GM21717 (cell line): ENCODE data around the gene HDAC4.

Experiments used
- ATAC-seq: cut with Tn5 transposase; IDR thresholded peaks from one replicate; pipeline ENCODE4 v1.9.1; 2021; ENCODE audit warnings: mild to moderate bottlenecking, moderate library complexity; ENCODE audit not compliant: unreplicated experiment

Gene HDAC4

DNA sequence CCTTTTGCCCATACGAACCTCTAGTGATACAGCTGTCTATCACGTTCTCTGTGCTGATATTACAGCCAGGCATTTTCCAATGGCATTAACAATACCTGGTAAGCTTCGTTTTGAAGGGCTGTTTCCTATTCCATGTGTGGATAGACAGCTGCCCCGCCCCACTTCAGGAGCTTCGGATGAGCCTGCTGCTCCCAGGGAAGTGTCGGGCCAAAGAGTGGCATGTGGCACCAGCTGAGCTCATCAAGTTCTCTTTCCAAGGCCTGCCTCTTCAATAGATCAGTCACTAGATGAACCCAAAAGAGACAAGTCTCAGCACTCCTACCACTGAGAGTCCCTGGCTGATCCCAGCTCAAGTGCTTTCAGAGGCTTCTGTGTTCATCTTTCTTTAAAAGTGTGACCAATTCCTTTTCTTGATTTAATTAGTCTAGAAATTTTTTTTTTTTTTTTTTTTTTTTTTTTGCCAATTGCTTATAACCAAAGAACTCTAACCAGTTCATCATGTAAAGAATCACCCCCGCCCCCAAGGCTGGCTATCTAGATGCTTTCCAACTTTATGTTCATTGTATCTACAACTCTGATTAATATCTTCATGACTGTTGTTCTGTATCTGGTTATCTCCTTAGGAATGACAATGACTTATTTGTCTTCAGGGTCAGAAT lies 46.6 kb downstream of the HDAC4 start:
- ATAC-seq, result no peak

DNA sequence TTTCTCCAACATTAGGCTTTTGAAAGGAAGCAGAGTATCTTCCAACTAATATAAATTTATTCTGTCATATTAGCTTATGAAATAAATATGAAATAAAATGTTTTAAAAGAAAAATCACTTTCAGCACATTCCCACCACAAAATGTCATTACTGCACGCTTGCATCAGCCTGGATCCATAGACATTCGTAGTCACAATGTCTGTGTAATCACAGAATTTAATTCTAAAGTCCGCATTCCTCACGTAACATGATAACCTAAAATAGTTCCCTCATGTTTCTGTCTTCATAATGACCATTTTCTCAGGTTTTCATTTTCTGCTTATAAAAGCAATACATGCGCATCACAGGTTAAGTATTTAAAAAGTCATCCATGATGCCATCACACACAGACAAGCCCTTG lies 47.1 kb downstream of the HDAC4 start:
- no peak for ATAC-seq

DNA sequence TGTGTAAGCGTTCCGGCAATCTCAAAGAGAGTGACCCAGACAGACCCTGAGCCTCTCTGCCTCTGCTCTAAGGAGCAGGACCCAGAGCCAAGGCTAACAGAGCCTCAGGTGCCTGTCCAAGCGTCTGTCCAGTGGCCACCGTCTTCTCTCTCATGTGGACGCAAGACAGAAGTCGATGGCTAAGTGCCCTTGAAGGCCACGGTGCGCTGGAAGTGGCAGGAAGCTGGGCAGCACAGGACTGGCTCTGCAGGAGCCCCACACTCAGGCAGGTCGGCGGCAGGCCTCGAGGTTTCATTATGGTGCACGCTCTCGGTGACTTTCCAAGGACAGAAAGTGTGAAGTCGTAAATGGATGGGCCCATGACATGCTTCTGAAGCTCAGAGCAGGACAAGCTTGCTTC lies 49.1 kb downstream of the HDAC4 start:
- no peak for ATAC-seq

DNA sequence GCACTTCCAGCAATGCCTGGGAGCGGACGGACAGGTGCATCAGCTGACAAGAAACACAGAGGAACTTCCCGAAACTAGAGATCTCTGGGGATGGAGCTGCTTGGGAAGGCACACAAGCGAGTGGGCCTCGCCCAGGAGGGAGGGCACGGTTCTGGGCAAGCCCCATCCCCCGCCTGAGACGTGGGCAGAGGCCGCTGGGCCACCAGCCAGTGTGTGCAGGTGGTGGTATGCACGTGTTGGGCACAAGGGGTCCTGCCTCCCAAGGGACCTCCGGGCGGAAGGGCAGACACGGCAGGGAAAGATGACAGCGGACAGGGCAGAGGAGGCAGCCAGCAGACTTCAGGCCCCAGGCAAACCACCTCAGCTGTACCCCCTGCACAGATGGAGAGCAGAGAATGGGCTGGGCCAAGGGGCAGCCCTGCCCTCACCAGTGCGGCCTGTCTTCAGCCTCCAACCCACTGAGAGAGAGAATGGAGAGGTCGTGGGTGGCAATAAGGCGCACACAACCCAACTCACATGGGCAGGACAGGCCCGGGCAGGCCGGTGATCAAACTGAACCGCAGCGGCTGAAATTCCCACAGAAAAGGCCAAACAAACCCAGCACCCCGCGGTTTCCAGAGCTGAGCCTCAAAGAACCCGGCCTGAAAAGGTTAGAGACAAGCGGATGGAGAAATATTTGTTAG lies 51.2 kb downstream of the HDAC4 start:
- no peak for ATAC-seq

DNA sequence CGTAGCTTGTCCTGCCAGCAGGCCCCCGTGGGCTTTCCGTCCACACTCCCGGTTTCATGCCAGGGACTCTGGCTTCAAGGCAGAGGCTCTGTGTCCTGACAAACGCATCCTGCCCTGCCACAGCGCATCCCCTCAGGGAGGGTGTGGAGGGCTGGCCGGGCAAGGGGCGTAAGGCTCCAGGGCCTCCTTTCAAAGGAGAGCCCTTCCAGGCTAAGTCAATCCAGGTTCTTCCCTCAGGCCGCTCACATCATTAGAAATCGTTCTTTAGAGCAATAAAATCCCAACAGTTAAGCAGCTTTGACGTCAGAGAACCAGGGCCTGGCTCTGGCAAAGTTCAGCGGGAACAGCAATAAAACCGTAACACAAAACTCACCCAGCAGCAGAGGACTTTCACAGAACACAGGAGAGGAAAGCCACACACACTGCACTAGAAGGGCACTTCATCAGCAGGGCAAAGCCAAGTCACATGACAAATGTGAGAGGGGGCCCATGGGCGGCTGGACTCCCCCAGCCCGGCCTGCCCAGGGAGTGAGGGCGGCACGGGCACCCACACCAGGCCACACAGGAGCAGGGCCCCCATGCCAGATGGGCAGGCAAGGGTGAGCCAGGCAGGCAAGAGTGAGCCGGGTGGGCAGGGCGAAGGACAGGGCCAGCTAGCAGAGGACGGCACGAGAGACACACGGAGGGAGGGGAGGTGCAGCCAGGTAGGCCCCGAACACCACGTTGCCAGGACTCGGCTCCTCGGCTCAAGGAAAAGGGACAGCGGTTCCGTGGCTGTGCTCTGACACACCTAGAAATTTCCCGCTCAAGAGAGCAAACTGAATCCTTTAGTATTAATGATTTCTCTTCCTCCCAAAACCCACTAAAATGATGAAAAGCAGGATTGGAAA lies 52.0 kb downstream of the HDAC4 start:
- no peak for ATAC-seq

DNA sequence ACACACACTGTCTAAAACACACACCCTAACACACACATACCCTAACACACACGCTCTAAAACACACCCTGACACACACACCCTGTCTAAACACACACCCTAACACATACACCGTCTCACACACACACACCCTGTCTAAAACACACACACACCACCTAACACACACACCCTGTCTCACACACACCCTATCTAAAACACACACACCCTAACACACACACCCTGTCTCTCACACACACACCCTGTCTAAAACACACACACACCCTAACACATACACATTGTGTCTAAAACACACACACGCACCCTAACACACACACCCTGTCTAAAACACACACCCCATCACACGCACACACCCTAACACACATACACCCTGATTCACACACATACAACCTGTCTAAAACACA lies 54.1 kb downstream of the HDAC4 start:
- no peak for ATAC-seq

DNA sequence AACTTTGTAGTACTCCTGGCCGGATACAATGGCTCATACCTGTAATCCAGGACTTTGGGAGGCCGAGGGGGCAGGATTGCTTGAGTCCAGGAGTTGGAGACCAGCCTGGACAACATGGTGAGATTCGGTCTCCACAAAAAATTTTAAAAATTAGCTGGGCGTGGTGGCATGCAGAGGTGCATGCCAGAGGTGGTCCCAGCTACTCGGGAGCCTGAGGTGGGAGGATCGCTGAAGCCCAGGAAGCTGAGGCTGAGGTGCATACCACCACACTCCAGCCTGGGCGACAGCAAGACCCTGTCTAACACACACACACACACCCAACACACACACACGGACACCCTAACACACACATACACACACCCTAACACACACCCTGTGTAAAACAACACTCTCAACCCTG lies 55.6 kb downstream of the HDAC4 start:
- ATAC-seq, result no peak

DNA sequence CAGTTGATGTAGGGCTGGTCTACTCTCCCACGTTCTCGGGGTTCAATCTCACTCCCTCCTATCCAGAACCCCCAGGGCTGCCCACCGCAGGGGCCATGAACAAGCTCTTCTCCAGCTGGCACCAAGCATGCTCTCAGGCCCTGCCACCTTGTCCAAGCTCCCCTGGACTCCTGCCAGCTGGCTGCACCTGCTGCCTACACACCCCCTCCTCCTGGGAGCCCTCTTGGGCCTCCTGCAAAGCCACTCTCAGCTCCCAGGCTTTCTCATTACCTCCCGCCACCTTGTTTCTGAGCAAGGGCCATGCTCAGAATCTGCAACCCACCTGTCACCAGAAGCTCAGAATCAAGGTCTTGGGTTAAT lies 56.0 kb downstream of the HDAC4 start:
- no peak for ATAC-seq

DNA sequence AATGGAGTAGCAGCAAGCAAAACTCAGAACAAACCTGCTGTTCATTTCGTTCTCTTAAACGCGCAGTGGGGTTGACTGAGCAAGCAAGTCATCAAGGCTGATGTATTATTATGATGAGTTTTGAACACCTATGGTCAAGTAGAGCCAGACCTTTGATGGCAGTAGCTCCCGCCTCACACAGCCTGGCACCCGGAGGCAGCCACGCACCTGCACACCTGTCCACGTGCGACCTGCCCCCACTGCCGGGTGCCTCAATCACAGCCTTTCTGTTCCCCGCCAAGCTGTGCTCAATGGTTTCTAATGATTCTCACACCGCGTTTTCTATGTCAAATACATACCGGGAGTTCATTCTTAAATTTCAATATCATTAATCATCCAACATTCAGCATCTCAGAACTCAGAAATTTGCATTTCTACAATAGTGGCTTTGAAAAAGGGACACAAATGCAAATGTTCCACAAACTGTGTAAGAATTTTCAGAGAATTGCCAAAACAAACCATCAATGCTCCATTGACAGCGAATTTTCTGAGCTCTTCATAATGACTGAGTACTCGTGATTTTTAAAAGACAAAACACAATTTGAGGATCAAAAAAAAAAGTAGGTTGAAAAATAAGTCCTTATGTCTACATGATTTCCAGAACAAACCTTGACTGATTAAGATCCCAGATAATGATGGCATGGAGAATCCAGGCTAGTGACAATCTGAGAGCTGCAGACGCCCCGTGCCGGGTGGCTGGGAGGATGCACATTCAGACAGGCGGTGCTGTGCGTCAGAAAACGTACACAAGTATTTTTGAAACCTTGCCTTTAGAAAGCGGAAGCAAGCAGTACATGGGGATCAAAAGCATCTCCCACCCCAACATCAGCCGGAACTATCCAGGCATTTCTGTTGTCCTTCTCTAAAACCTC lies 56.6 kb downstream of the HDAC4 start:
- ATAC-seq, result no peak

DNA sequence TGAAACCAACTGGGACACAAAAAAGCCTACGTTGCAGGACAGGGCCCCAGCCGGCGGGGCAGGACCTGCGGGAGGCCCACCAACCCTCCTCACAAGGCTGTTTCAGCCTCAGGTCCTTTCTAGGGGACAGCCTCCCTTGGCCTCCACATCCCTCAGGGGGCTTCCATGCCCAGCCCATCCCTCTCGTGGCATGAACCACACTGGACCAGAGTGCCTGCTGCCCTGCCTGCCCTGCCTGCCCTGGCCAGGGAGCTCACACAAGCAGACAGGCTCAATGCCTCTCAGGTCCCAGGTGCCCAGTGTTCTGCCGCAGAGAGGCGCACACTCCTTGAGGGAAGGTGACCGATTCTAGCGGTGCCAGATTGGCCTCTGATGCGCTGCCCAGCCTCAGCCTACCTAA lies 57.4 kb downstream of the HDAC4 start:
- ATAC-seq, result no peak

DNA sequence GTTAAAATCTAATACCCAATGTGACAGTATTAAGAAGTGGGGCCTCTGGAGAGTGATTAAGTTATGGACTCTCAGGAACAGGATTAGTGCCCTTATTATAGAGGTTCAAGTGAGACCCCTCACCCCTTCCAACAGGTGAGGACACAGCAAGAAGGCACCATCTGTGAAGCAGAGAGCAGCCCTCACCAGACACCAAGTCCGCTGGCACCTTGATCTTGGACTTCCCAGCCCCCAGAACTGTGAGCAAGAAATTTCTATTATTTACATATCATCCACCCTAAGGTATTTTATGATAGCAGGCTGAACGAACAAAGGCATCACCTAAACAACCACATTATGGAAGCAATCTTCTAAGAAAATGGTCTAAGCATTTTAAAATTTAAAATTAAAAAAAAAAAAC lies 59.0 kb downstream of the HDAC4 start:
- no peak for ATAC-seq

DNA sequence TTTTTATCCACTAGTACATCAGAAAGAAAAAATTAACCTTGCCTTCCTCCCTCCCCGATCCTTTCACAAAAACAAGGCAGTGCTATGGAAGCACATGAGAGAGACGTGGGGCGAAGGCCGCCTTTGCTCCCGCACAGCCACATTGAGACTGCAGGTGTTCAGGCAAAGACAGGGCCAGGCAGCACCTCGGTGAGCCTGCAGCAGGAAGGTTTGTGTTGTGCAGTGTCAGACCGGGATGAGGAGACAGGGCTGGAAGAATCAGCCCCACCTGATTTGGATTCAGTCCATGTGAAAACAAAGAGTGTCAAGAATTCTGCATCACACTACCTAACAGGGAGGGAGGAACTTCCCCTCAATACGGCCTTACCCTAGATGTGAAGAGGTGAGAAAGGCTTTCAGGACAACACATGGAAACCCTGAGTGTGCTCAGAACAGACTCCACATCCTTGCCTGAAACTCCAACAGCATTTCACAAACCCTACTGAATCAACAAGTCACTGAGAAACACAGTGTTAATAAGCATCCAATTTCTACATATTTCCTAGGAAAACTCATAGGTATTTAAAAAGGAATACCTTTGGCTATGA lies 59.6 kb downstream of the HDAC4 start:
- ATAC-seq, result no peak

DNA sequence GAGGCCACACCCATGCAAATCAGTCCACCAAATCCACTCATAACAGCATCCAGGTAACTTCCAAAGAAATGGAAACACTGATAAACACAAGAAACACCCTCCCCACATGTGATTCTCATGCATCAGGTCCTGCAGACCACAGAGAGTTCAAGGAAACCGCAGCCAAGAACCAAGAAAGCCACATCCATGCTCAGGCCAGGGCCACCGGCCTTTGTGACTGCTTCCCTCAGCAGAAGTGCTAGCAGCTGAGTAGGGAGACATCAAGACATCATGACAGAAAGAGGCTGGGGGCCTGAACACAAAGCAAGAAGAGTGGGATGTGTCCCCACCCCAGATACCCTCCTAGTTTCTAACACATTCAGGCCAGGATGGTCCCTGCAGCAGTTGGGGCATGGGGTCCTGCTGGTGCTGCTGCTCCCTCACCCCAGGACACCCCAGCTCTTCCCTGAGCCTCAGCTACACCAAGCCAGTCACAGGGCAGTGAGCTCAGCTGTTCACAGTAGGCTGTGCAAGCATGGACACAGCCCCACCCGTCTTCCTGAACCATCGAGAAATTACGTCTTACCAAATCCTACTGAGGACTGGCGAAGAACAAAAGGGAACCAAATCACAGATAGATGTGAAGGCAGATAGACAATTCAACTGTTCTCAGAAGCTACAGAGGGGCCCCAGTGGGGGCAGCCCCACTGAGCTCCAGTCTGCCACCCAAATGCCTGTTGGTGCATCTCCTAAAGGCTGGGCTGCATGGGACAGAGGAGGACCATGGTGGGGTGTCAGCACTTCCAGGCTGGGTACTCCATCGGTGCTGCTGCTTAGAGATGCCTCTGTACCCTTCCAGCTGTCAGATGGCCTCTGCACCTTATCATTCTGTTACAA lies 60.9 kb downstream of the HDAC4 start:
- peak; percentile 70 for ATAC-seq

DNA sequence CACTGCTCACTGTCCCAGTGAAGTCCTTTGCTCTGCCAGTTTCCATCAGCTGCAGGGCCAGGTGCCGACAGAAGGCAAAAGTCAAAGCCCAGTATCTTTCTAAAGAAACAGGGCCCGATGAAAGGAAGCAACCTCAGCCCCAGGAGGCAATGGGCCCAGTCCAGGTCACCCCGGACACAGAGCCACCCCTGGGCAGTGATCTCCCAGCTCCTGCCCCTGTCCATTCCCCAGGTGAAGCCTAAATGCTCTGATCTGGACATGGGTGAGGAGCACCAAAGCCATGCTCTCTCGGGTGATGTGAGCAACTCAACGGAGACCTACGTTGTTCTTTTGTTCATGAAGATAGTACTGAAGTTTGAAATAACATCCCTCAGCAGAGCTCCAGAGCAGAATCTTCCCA lies 61.6 kb downstream of the HDAC4 start:
- ATAC-seq, result no peak

DNA sequence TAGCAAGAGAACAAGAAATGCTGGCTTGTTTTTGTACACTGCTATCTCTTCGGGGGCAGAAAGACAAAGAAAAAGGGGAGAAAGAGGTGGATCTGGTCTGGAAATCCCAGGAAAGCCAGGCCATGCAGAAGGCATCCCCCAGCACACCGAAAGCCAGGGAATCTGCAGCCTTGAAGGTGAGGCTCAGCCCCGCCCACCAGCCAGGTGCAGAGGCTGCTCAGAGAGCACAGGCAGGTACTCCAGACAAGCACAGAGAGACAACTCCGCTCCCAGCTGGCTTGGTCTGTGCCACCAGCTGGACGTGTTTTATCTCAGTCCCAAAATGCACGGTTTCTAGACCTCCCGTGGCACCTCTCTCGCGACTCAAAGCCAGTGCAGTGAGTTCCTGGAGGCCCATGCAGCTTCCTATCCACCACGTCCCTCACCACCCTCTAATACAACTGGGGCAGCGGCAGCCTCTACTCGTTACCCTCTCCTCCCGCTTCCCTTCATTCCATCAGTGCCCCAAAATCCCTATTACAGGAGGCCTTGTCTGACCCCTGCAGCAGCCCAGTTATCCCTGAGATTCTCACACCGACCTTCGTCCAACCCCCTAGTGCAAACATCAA lies 62.8 kb downstream of the HDAC4 start:
- no peak for ATAC-seq

DNA sequence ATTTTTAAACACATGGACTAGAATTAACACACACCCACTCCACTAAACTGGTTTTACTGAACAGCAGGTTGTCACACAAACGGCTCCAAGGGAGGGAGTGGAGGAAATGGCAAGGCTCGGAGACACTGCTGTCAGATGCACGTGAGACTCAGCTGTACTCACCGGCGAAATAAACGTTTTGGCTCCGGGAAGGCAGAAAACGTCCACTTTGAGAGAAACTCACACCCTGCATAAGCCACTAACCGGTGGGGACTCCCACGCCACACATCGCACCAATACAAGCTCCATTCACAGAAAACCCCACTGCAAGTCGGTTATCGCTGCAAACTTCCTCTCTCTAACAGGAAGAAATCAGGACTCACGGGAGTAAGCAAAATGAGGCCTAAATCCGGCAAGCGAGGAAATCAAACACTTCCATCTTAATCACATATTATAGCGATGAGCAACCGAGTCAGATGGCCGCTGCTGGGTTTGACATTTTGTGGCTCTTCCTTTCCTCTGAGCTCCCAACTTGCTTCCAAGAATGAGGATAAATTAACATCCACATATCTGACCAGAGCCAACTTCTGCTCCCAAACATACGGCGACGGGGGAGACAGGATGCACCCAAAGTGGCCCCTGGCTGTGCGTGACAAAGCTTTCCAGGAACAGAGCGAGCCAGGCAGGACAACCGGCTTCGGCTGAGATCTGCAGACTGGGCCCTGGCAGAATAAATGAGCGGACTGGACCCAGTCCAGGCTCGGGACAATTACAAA lies 63.5 kb downstream of the HDAC4 start:
- ATAC-seq, result no peak

DNA sequence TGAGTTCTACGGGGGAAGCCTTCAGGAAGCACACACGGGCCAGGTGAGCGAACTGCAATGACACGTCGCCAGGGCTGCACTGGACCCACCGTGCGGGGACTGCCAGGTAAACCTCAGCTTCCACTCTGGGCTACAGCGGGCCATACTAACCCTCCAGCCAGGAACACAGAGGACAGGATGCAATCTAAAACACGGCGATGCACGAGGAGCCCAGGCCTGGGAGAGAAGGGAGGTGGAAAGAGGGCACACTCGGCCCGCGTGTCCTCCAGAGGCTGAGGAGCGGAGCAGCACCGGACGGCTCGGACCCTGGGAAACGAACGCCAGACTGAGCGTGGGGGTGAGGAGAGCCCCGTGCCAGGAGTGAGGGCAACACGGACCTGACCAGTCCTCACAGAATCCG lies 69.3 kb downstream of the HDAC4 start:
- no peak for ATAC-seq

DNA sequence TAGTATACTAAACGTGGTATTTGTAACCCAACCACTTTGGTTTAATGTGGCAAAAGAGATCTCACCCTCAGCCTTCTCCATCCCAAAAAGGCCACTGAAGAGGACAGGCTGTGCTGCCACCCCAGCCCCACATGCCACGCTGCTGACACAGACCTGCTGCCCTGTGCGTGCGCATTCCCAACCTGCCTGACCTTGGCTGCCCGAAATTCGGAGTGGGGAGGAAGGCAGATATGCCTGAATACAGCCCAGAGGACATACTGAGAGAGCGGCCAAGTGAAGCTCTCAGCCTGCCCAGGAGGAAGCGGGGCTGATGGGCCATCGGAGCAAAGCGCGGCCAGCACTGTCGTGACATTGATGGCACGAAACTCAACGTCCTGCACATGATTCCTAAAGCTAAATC lies 70.0 kb downstream of the HDAC4 start:
- no peak for ATAC-seq
